Astrocyte of the spinal cord (primary cell): ENCODE measurements around the gene HS2ST1.

Source experiments
- DNase-seq: peaks from one replicate; pipeline ENCODE4 v3.0.0; 2011; ENCODE audit warnings: low read depth, low spot score
- H3K4me3 ChIP-seq: 2 replicates; pipeline ENCODE4 v1.5.1; 2011; ENCODE audit warnings: low read depth, mild to moderate bottlenecking, low read length, moderate library complexity
- CTCF ChIP-seq: IDR thresholded peaks from 2 replicates; pipeline ENCODE4 v1.5.1; 2012; ENCODE audit warnings: low read depth, mild to moderate bottlenecking, low read length, inconsistent platforms
- in situ Hi-C: cut with HindIII; loops from 2 replicates; pipeline ENCODE4 v1.10.0; 2017; ENCODE audit warnings: low sequenced_read_pairs

The HS2ST1 gene

GRCh38 chr1:87151500-87152421, 237.3 kb downstream of the HS2ST1 start:
- peak overlapping the region; percentile 22 for H3K4me3 ChIP-seq
- TF ChIP-seq CTCF = peak; percentile 67
- in situ Hi-C loops = no loop called here
- DNase-seq = peak; percentile 77

GRCh38 chr1:87154384-87154783, 239.9 kb downstream of the HS2ST1 start:
- no peak for TF ChIP-seq CTCF
- in situ Hi-C loops = no loop called here
- no peak for DNase-seq
- H3K4me3 ChIP-seq = no peak overlapping the region

GRCh38 chr1:87155170-87155569, 240.7 kb downstream of the HS2ST1 start:
- in situ Hi-C loops = no loop called here
- no peak overlapping the region for H3K4me3 ChIP-seq
- no peak for DNase-seq
- no peak for TF ChIP-seq CTCF

- DNase-seq = no peak
- TF ChIP-seq CTCF = no peak
- in situ Hi-C loops = no loop called here
- no peak overlapping the region for H3K4me3 ChIP-seq
Measured at GRCh38 chr1:87155648-87156047, 241.2 kb downstream of the HS2ST1 start.

- DNase-seq = no peak
- no peak overlapping the region for H3K4me3 ChIP-seq
- no peak for TF ChIP-seq CTCF
- in situ Hi-C loops = no loop called here
Measured at GRCh38 chr1:87156124-87156523, 241.7 kb downstream of the HS2ST1 start.

- in situ Hi-C loops = no loop called here
- no peak for TF ChIP-seq CTCF
- no peak overlapping the region for H3K4me3 ChIP-seq
- DNase-seq = no peak
Measured at GRCh38 chr1:87159378-87159915, 245.0 kb downstream of the HS2ST1 start.
